ENCODE data around the gene LSM3.
"Not testable (repeated sequence)": the region's sequence is repeated elsewhere in the genome, so short reads cannot be mapped to it uniquely, and the experiment has no call there.

The LSM3 gene

GRCh38 chr3:14223595-14223994 lies 45.0 kb downstream of the LSM3 start:
- DNase-seq: no peak

- DNase-seq: no peak
Observed at GRCh38 chr3:14224895-14225294, 46.3 kb downstream of the LSM3 start.

GRCh38 chr3:14225421-14225820 lies 46.8 kb downstream of the LSM3 start:
- DNase-seq: no peak

GRCh38 chr3:14226351-14226750 lies 47.7 kb downstream of the LSM3 start:
- not testable (repeated sequence) for DNase-seq

GRCh38 chr3:14227856-14228255 lies 49.2 kb downstream of the LSM3 start:
- DNase-seq: no peak

- no peak for DNase-seq
Observed at GRCh38 chr3:14228681-14229470, 50.3 kb downstream of the LSM3 start.

- not testable (repeated sequence) for DNase-seq
Observed at GRCh38 chr3:14229695-14230094, 51.1 kb downstream of the LSM3 start.

GRCh38 chr3:14230729-14231128 lies 52.1 kb downstream of the LSM3 start:
- DNase-seq: no peak

- DNase-seq: no peak
Observed at GRCh38 chr3:14231145-14231990, 52.8 kb downstream of the LSM3 start.

GRCh38 chr3:14231998-14232501 lies 53.4 kb downstream of the LSM3 start:
- no peak for DNase-seq

- no peak for DNase-seq
Observed at GRCh38 chr3:14234251-14235002, 55.8 kb downstream of the LSM3 start.

- no peak for DNase-seq
Observed at GRCh38 chr3:14235003-14235911, 56.6 kb downstream of the LSM3 start.

- DNase-seq: no peak
Observed at GRCh38 chr3:14235912-14236295, 57.3 kb downstream of the LSM3 start.

GRCh38 chr3:14236902-14237301 lies 58.3 kb downstream of the LSM3 start:
- no peak for DNase-seq

- no peak for DNase-seq
Observed at GRCh38 chr3:14237457-14237856, 58.8 kb downstream of the LSM3 start.

- no peak for DNase-seq
Observed at GRCh38 chr3:14238356-14238755, 59.7 kb downstream of the LSM3 start.

- no peak for DNase-seq
Observed at GRCh38 chr3:14238930-14239329, 60.3 kb downstream of the LSM3 start.

- no peak for DNase-seq
Observed at GRCh38 chr3:14239940-14240339, 61.3 kb downstream of the LSM3 start.

GRCh38 chr3:14240366-14240765 lies 61.7 kb downstream of the LSM3 start:
- DNase-seq: no peak

GRCh38 chr3:14241716-14242115 lies 63.1 kb downstream of the LSM3 start:
- DNase-seq: no peak

GRCh38 chr3:14242490-14243311 lies 64.1 kb downstream of the LSM3 start:
- DNase-seq: no peak

All from NCI-H1417 treated with DMSO at 0.1 percent for 48 hours (cell line).